GM21723 (cell line): ENCODE data around the gene AHR.

Experiments
- ATAC-seq: cut with Tn5 transposase; IDR thresholded peaks from one replicate; pipeline ENCODE4 v1.9.1; 2021; ENCODE audit warnings: mild to moderate bottlenecking, moderate library complexity; ENCODE audit not compliant: unreplicated experiment

Gene AHR

DNA sequence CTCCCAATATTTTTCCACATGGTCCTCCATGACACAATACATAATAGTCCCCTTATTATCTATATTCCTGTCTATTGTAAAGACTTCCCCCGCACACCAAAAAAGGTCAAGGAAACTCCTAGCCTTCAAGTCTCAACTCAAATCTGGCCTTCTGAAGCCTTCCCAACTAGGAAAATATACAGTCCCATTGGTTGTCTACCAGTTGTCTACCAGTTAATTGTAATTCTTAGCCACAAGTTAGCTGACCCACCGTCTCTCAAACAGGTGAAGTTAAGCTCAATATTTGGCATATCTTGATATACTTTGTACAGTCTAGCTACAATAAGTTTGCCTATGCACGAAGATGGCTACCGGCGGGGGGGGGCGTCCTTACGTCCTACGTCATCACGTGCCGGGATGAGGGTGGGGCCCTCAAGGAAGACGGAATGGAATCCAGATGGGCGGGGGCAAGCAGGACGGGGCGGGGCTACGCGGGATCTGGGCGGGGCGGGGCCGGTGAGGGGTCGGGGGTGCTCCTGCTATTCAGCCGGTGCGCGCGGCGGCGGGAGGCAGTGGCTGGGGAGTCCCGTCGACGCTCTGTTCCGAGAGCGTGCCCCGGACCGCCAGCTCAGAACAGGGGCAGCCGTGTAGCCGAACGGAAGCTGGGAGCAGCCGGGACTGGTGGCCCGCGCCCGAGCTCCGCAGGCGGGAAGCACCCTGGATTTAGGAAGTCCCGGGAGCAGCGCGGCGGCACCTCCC, at the start of gene AHR:
AHR (plus strand) TSS at position 551 of the 738 bp plus-strand sequence. CDS start 613 bp downstream, outside the sequence.
- ATAC-seq = peak; percentile 54

DNA sequence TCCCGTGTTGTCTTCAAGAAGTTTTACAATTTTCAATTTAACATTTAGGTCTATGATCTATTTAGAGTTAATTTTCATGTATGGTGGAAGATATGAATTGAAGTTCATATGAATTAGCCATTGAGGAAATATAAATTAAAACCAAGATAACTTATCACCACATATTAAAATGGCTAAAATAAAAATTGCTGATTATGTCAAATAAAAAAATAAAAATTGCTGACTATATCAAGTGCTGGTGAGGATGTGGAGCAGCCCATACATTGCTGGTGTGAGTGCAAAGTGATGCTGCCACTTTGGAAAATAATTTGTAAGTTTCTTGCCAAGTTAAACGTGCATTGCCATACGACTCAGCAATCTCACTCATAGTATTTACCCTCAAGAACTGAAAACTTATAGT, 44.6 kb upstream of the AHR start:
- no peak for ATAC-seq

DNA sequence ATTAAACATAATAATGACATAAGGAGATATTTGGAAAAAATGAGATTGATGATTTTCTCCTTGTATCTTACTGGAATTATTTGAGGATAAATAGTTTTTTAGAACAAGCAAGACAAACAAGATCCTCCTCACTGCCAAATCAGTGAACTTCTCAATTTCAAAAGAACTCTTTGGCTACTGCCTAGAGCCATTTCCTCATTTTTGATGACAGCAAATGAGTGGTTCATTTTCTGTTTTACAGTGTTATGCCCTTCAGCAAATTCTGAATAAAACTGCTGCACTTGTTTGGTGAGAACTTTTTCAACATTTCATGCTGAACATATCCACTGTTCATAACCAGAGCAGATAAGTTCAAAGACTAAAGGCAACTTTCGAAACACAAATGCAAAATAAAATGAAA, 42.5 kb upstream of the AHR start:
- ATAC-seq = no peak

DNA sequence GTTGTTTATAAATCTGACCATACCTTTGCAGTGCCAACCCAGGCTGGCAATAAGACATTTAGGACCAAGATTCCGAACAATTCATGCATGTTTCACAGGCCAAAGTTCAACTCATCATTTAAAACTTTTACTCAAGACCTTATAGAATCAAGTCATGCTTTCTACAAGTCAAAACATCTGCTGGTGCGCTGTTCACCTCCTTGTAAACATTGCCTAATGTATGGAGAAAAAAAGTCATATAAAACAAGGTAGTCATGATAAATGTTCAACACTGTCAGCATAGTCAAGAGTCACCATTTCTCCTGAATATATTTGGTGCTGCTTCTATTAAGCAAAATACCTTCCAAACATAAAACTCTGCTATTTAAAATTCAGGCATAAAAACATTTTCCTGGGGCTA, 42.1 kb upstream of the AHR start:
- no peak for ATAC-seq

DNA sequence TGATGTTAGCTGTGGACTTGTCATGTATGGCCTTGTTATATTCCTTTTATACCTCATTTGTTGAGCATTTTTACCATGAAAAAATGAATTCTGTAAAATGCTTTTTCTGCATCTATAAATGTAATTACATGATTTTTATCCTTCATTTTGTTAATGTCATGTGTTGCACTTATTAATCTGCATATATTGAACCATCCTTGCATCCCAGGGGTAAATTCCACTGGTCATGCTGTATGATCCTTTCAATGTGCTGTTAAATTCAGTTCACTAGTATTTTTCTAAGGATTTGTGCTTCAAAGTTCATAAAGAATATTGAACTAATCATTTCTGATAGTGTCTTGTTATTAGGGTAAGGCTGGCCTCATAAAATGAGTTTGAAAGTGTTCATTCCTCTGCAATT, 31.9 kb upstream of the AHR start:
- ATAC-seq = no peak

DNA sequence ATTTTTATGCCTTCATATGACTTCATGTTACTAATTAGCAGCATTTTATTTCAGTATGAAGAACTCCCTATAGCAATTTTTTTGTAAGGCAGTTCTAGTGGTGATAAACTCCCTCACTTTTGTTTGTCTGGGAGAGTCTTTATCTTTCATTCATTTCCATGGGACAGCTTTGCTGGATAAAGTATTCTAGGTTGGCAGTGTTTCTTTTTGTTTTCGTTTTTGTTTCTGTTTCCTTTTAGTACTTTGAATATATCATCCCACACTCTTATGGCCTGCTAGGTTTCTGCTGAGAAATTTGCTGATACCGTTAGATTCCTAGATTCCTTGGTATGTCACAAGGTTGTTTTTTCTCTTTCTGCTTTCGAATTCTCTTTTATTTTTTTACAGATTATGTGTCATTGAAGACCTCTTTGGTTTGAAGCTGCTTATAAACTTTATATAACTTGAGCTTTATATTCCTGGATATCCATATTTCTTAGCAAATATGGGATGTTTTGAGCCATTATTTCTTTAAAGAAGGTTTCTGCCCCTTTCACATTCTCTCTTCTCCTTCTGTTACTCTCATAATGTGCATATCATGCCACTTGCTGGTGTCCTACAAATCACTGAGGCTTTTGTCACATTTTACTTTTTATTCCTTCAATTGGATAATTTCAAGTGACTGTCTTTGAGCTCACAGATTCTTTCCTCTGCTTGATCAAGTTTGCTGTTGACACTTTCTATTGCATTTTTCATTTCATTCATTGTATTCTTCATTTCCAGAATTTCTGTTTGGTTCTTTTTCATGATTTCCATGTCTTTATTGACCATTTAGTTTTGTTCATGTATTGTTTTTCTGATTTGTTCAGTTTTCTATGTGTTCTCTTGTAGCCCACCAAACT, 28.9 kb upstream of the AHR start:
- no peak for ATAC-seq

- ATAC-seq = no peak
These were observed 23.8 kb upstream of the AHR start for GRCh38 chr7:17274551-17275245.

DNA sequence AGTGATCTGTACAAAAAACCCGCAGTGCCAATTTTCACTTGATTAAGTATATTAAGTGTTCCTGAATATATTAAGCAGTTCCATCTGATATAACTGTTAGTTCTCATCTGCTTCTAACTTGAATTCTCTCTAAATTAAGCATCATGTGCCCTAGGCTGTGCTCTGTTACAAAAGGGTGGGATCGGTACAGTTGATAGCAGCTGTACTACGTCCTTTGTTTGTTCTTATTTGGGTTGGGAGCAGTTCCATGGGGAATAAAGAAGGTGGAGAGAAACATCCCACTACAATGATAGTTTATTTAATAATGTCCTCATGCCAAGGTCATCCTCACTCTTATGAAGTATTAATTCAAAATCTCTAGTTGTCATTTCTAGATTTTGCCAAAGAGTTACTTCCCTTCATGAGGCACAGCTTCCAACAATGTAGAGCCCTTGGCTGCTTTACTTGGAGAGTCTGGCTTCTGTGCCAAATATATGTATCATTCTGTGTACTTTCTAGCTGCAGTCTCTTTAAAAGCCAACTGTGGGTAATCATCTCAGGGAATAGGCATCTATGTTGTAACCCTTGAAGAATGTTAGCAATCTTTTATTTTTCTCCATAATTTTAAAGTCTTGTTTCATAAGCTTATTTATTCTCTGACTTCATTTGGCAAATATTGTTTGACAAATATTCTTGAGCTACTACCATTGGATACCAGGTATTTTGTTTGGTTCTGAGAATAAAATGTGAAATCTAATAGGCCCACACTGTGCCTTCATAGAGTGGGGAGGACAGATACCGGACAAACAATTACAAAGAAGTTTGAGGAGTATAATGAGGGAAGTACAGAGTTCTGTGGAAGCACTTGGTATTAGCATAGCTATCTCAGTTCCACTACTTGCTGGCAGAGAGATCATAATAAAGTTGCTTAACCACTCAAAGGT, 22.4 kb upstream of the AHR start:
- ATAC-seq = no peak

GRCh38 chr7:17279061-17279460, 19.4 kb upstream of the AHR start:
- ATAC-seq = no peak

DNA sequence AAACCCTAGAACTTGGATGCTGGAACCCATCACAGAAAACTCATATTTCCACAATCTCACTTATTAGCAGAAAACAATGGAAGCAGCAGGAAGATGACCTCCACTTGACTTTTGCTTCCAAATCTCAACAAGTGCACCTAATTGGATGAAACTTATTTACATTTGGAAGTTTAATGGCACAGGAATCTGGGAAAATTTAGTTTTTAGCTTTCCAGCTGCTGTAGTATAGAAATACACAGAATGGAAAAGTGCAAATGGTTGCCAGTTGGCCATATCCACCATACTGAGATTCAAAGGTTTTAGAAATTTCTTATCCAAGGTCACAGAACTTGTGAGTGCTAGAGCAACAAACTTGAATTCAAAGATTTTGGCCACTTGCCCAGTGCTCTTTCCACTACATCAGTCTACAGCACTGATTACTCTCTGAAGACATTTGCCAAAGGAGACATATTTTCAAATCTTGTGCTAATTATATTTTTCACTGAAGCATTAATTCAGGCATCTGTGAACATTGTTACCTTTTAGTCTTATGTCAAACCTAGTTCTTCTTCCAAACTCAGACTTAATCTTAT, 9.3 kb upstream of the AHR start:
- no peak for ATAC-seq

- ATAC-seq = no peak
These were observed 5.6 kb upstream of the AHR start for GRCh38 chr7:17292843-17293242.

DNA sequence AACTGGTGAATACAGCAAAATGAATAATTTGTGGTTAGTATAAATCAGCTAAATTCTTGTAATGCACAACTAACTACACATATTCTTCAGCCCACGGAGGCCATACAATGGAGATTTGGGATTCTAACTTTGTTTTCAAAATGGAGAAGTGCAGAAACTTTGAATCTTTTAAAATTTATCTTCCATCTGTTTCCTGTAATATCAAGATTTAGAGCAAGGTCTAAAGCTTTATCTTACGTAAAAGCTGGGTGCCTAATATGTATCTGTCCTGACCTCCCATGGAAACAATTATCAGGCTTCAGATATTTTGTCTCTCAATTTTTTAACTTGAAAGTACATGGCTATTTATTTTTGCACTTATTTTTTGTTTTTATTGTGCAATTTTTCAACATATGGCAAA, 5.0 kb upstream of the AHR start:
- ATAC-seq = no peak

DNA sequence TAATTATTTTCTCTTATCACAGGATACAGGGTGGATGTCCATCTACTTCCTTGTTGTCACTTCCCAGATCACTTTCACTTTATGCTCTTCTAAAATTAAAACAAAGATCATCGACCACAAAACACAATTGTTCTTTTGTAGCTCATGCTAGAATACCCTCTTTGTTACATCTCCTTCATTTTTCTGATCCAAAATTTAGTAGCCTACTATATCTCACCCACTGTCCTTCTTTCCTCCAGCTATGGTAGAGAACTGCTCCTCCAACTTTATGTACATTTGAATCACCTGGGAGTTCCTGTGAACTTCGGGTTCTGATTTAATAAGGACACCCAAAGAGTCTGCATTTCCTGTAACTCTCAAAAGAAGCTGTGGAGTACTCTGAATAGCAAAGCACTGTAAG, 1.2 kb upstream of the AHR start:
- ATAC-seq = no peak

GRCh38 chr7:17298840-17299482, 509 bp downstream of the AHR start:
- ATAC-seq = peak; percentile 45

GRCh38 chr7:17299483-17299991, 1.1 kb downstream of the AHR start:
- peak; percentile 10 for ATAC-seq

DNA sequence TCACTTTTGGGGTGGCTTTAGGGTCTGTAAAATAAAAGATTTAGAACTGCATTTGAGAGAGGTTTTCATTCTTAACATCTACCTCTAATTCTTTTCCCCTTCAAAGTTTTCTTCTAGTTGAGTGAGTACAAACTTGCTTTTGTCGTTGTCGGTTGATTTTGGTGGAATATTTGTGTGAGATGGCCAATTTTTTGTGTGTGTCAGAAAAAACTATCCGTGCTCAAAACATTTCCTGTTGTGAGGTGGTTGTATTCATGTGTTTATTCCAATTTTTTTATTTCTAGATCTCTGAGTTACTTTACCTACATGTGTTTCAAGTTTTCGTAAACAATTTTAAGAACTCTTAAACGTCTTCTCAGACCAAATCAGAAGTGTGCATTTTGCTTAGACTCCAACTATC, 1.6 kb downstream of the AHR start:
- ATAC-seq = no peak

GRCh38 chr7:17300437-17300836, 2.0 kb downstream of the AHR start:
- no peak for ATAC-seq

DNA sequence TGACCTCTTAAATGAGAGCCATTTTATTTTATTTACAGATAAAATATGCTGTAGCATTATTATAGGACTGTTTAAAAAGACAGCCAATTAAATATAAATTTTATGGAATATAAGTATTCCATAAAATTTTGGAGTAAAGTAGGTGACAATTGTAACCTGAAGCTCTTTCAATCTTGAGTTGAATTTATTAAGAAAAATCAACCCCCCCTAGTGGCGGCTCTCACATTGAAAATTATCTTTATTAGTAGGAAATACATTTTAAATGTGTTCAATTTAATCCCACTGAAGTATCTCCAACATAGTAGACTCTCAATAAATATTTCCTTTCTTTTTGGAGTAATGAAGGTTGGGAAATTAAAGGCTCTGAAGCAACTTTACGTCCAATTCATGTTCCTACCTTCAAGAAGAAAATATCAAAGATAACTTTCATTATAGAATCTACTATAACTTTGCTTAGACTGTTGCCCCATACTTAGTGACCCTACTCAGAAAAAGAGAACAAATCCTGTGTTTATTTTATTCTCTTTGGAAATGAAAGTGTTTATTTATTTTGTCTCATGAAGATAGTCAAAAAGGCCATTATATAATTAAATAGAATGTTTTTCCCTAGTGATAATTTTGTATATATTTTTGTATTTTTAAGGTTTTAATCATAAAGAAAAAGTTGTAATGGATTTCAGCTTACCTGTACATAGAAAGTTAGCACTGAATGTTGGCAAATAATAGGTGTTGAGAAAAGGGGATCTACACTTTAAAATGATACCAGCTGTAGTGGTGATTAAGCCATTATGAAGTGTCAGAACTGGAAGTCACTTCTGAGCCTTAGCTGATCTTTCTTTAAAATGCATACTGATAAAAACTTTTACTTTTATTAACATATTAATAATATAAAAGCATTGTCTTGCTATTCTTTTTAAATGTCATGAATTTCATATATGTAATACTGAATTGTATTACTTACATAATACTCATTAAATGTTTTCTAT, 3.3 kb downstream of the AHR start:
- no peak for ATAC-seq
